ENCODE measurements around the gene PREX1. TPM values are rescaled to one million over a fixed set of nuclear protein-coding genes. Genes with fewer than 3 reads are reported as not detected.

The PREX1 gene
- total RNA-seq, 2 experiments from 2014 or later, result 20.7 to 25.3 TPM

- intact Hi-C loops (cut with micrococcal nuclease; ENCODE audit: unreplicated experiment), result loop anchor here (5.0 kb wide), 1 partner anchor 92 kb away; the partner anchor contains the start of gene PREX1
- Histone ChIP-seq H3K79me2 (ENCODE audit: insufficient read depth, low read depth, low read length) (no peaks in the 10 kb centered on the region), H3K4me3 (ENCODE audit: low read depth, low read length, poor library complexity, severe bottlenecking) (no peak overlapping the region), H4K20me1 (ENCODE audit: insufficient read depth, low read length) (no peaks in the 10 kb centered on the region), H3K9me3 (ENCODE audit: low read length) (no peaks in the 10 kb centered on the region), H3K4me2 (ENCODE audit: low read length) (no peak overlapping the region), H2AFZ (ENCODE audit: low read length) (no peak overlapping the region), H3K36me3 (ENCODE audit: insufficient read depth, low read length) (peaks cover 10% of the 10 kb centered on the region; the same call in 1 of the 2 replicates), H3K27ac (ENCODE audit: low read depth, low read length, poor library complexity, severe bottlenecking) (no peak overlapping the region), H3K9me2 (ENCODE audit: insufficient read depth, low read length) (no peaks in the 10 kb centered on the region), H3K4me1 (ENCODE audit: insufficient read depth, low read length, poor library complexity, severe bottlenecking) (peaks cover 41% of the 10 kb centered on the region)
- TF ChIP-seq CTCF (conservative IDR thresholded peaks at IDR 0.05; ENCODE audit: low read length) (no peak), EZH2phosphoT487 (IDR thresholded peaks at IDR 0.05; ENCODE audit: borderline replicate concordance, low read depth, low read length) (no peak)
- no TSS peak for BruUV-seq (replicated peaks)
- POLR2A ChIA-PET, result interaction anchor here (0.6 kb wide), 1 partner anchor 131 kb away, joined by 4 read pairs; no protein-coding TSS in a partner anchor
- no peak for DNase-seq (ENCODE audit: low spot score)
- CTCF ChIA-PET (ENCODE audit: unreplicated experiment), result no interaction called here
These were observed 92.7 kb downstream of the PREX1 start for GRCh38 chr20:48735112-48735511.

DNA sequence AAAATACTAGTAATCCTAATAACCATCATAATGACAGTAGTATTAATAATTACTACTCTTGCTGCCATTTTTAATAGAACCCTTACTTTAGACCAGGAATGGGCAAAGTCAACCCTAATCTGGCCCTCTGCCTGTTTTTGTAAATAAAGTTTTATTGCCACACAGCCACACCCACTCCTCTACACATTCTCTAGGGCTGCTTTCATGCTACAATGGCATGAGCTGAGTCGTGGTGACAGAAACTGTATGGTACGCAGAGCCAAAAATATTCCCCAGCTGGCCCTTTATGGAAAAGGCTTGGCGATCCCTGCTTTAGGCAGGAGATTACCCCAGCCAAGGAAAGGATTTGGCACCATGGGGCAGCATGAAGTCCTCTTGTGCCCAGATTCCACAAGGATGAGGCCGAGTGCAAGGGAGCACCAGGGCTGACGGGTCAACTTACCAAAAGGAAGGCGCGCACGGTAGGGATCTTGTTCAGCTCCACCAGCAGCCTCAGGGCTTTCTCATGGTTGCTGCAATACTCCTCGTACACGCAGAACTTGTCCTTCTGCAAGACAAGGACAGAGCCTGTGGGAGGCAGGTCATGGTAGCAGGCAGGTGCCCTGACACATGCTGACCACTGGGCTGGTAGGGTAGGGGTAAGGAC, 93.6 kb downstream of the PREX1 start:
- ChIA-PET POLR2A (no interaction called here), CTCF (ENCODE audit: unreplicated experiment) (no interaction called here)
- Histone ChIP-seq H4K20me1 (ENCODE audit: insufficient read depth, low read length) (no peaks in the 10 kb centered on the region), H3K4me2 (ENCODE audit: low read length) (no peak overlapping the region), H3K36me3 (ENCODE audit: insufficient read depth, low read length) (peaks cover 10% of the 10 kb centered on the region; the same call in 1 of the 2 replicates), H3K9me3 (ENCODE audit: low read length) (no peaks in the 10 kb centered on the region), H3K4me3 (ENCODE audit: low read depth, low read length, poor library complexity, severe bottlenecking) (no peak overlapping the region), H3K79me2 (ENCODE audit: insufficient read depth, low read depth, low read length) (no peaks in the 10 kb centered on the region), H3K27ac (ENCODE audit: low read depth, low read length, poor library complexity, severe bottlenecking) (no peak overlapping the region), H2AFZ (ENCODE audit: low read length) (no peak overlapping the region), H3K9me2 (ENCODE audit: insufficient read depth, low read length) (no peaks in the 10 kb centered on the region), H3K4me1 (ENCODE audit: insufficient read depth, low read length, poor library complexity, severe bottlenecking) (peaks cover 32% of the 10 kb centered on the region)
- intact Hi-C loops (cut with micrococcal nuclease; ENCODE audit: unreplicated experiment), result no loop called here
- no TSS peak for BruUV-seq (replicated peaks)
- TF ChIP-seq CTCF (conservative IDR thresholded peaks at IDR 0.05; ENCODE audit: low read length), result no peak
- no peak for TF ChIP-seq EZH2phosphoT487 (IDR thresholded peaks at IDR 0.05; ENCODE audit: borderline replicate concordance, low read depth, low read length)
- no peak for DNase-seq (ENCODE audit: low spot score)

DNA sequence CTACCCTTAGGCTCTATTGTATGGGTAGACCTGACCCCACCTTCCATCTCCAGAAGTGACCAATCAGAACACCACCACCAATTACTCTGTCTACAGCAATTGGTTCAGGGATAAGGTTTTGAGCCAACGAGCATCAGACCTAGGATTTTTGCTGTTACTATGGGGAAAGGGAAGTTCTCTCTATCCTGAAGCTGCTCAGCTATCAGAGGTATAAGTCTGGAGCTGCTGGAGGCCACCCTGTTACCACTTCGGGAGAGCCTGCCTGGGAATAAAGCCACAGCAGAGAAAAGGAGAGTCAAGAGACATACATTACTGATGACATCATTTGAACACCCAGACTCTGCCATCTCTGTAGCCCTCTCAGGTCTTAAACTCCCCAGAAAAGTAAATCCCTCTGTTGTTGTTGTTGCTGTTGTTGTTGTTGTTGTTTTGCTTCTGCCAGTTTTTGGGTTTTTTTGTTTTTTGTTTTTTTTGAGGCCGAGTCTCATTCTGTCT, 94.5 kb downstream of the PREX1 start:
- BruUV-seq (replicated peaks), result no TSS peak
- ChIA-PET CTCF (ENCODE audit: unreplicated experiment) (no interaction called here), POLR2A (no interaction called here)
- Histone ChIP-seq H3K4me3 (ENCODE audit: low read depth, low read length, poor library complexity, severe bottlenecking) (no peak overlapping the region), H3K79me2 (ENCODE audit: insufficient read depth, low read depth, low read length) (no peaks in the 10 kb centered on the region), H3K4me1 (ENCODE audit: insufficient read depth, low read length, poor library complexity, severe bottlenecking) (peaks cover 23% of the 10 kb centered on the region), H4K20me1 (ENCODE audit: insufficient read depth, low read length) (no peaks in the 10 kb centered on the region), H3K9me2 (ENCODE audit: insufficient read depth, low read length) (no peaks in the 10 kb centered on the region), H2AFZ (ENCODE audit: low read length) (no peak overlapping the region), H3K9me3 (ENCODE audit: low read length) (no peaks in the 10 kb centered on the region), H3K36me3 (ENCODE audit: insufficient read depth, low read length) (peaks cover 10% of the 10 kb centered on the region; the same call in 1 of the 2 replicates), H3K27ac (ENCODE audit: low read depth, low read length, poor library complexity, severe bottlenecking) (no peak overlapping the region), H3K4me2 (ENCODE audit: low read length) (no peak overlapping the region)
- DNase-seq (ENCODE audit: low spot score), result peak; percentile 24
- intact Hi-C loops (cut with micrococcal nuclease; ENCODE audit: unreplicated experiment), result no loop called here
- TF ChIP-seq CTCF (conservative IDR thresholded peaks at IDR 0.05; ENCODE audit: low read length) (no peak), EZH2phosphoT487 (IDR thresholded peaks at IDR 0.05; ENCODE audit: borderline replicate concordance, low read depth, low read length) (no peak)

Data from OCI-LY7 (cell line).